ENCODE results near the gene DENND2C.

The DENND2C gene

DNA sequence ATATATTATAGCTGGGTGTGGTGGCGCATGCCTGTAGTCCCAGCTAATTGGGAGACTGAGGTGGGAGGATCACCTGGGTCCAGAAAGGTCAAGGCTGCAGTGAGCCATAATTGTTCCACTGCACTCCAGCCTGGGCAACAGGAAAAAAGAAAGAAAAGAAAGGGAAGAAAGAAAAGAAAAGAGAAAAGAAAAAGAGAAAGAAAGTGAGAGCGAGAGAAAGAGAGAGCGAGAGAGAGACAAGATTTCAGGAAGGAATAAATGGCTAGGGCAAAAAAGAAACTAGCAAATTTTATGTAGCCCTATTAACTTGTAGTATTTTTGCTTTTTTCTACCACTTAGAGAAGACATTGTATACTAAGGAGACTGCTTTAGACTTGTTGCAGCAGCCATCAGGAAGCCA, 40.5 kb upstream of the DENND2C start:
- Histone ChIP-seq H3K79me2 (ENCODE audit: low read length) (peaks cover 50% of the 10 kb centered on the region), H3K9ac (ENCODE audit: low read length) (no peak overlapping the region), H2AFZ (ENCODE audit: low read length) (no peak overlapping the region), H3K9me2 (replicated peaks; ENCODE audit: insufficient read depth, low read length) (no peaks in the 10 kb centered on the region), H4K20me1 (ENCODE audit: insufficient read depth, low read length) (no peaks in the 10 kb centered on the region), H3K4me2 (ENCODE audit: low read depth, low read length) (no peak overlapping the region), H3F3A (ENCODE audit: insufficient read depth, low read length) (peaks cover 19% of the 10 kb centered on the region), H3K4me3 (ENCODE audit: low read length) (no peak overlapping the region), H3K4me1 (ENCODE audit: low read length) (peaks cover 35% of the 10 kb centered on the region), H3K9me3 (replicated peaks; ENCODE audit: insufficient read depth, low read length) (no peaks in the 10 kb centered on the region), H3K27ac (ENCODE audit: low read length) (no peak overlapping the region), H3K27me3 (replicated peaks; ENCODE audit: insufficient read depth, low read length) (no peaks in the 10 kb centered on the region), H3K36me3 (replicated peaks; ENCODE audit: insufficient read depth, low read length) (no peaks in the 10 kb centered on the region)
- no peak for DNase-seq
- TF ChIP-seq EZH2 (optimal IDR thresholded peaks at IDR 0.05; ENCODE audit: low read depth, low read length) = no peak
- TF ChIP-seq EZH2phosphoT487 (IDR thresholded peaks at IDR 0.05; ENCODE audit: low read length) = no peak
- no peak for TF ChIP-seq CTCF (IDR thresholded peaks at IDR 0.05; ENCODE audit: low read length)

GRCh38 chr1:114707604-114708003, 37.8 kb upstream of the DENND2C start:
- peaks cover 26% of the 10 kb centered on the region for H3K79me2 ChIP-seq (ENCODE audit: low read length)
- H3K27ac ChIP-seq (ENCODE audit: low read length) = peak overlapping the region; percentile 86
- no peaks in the 10 kb centered on the region for H3K9me2 ChIP-seq (replicated peaks; ENCODE audit: insufficient read depth, low read length)
- peak; percentile 66 for DNase-seq
- no peak for TF ChIP-seq EZH2phosphoT487 (IDR thresholded peaks at IDR 0.05; ENCODE audit: low read length)
- no peak for TF ChIP-seq CTCF (IDR thresholded peaks at IDR 0.05; ENCODE audit: low read length)
- TF ChIP-seq EZH2 (optimal IDR thresholded peaks at IDR 0.05; ENCODE audit: low read depth, low read length) = no peak
- H3F3A ChIP-seq (ENCODE audit: insufficient read depth, low read length) = peaks cover 36% of the 10 kb centered on the region
- peak overlapping the region; percentile 38; the same call in 1 of the 2 replicates for H3K9ac ChIP-seq (ENCODE audit: low read length)
- H3K4me3 ChIP-seq (ENCODE audit: low read length) = no peak overlapping the region
- H3K4me1 ChIP-seq (ENCODE audit: low read length) = peaks cover 50% of the 10 kb centered on the region
- H3K27me3 ChIP-seq (replicated peaks; ENCODE audit: insufficient read depth, low read length) = no peaks in the 10 kb centered on the region
- H4K20me1 ChIP-seq (ENCODE audit: insufficient read depth, low read length) = no peaks in the 10 kb centered on the region
- H3K36me3 ChIP-seq (replicated peaks; ENCODE audit: insufficient read depth, low read length) = no peaks in the 10 kb centered on the region
- H3K4me2 ChIP-seq (ENCODE audit: low read depth, low read length) = peak overlapping the region; percentile 32; the same call in 1 of the 2 replicates
- no peak overlapping the region for H2AFZ ChIP-seq (ENCODE audit: low read length)
- no peaks in the 10 kb centered on the region for H3K9me3 ChIP-seq (replicated peaks; ENCODE audit: insufficient read depth, low read length)

GRCh38 chr1:114703242-114703641, 33.4 kb upstream of the DENND2C start:
- Histone ChIP-seq H3K27ac (ENCODE audit: low read length) (peak overlapping the region; percentile 99), H3K36me3 (replicated peaks; ENCODE audit: insufficient read depth, low read length) (no peaks in the 10 kb centered on the region), H3K4me1 (ENCODE audit: low read length) (peaks cover 64% of the 10 kb centered on the region), H3K9ac (ENCODE audit: low read length) (peak overlapping the region; percentile 71), H3K4me3 (ENCODE audit: low read length) (0 out of 2 replicates have a peak overlapping the region, but pooled peaks have one; percentile 15), H3K9me3 (replicated peaks; ENCODE audit: insufficient read depth, low read length) (no peaks in the 10 kb centered on the region), H3K4me2 (ENCODE audit: low read depth, low read length) (peak overlapping the region; percentile 63), H4K20me1 (ENCODE audit: insufficient read depth, low read length) (no peaks in the 10 kb centered on the region), H2AFZ (ENCODE audit: low read length) (no peak overlapping the region), H3K79me2 (ENCODE audit: low read length) (peaks cover 10% of the 10 kb centered on the region), H3K9me2 (replicated peaks; ENCODE audit: insufficient read depth, low read length) (no peaks in the 10 kb centered on the region), H3F3A (ENCODE audit: insufficient read depth, low read length) (peaks cover 37% of the 10 kb centered on the region), H3K27me3 (replicated peaks; ENCODE audit: insufficient read depth, low read length) (no peaks in the 10 kb centered on the region)
- no peak for TF ChIP-seq CTCF (IDR thresholded peaks at IDR 0.05; ENCODE audit: low read length)
- no peak for TF ChIP-seq EZH2 (optimal IDR thresholded peaks at IDR 0.05; ENCODE audit: low read depth, low read length)
- no peak for TF ChIP-seq EZH2phosphoT487 (IDR thresholded peaks at IDR 0.05; ENCODE audit: low read length)
- DNase-seq = peak; percentile 82

All from MM.1S (cell line).